ENCODE results near the gene EIF2S2.

GRCh38 chr20:34142121-34142520 is 30.1 kb upstream of the EIF2S2 start:
- no peak for TF ChIP-seq CTCF (conservative IDR thresholded peaks at IDR 0.05; ENCODE audit: low read depth in 2 of 2)
- TF ChIP-seq POLR2AphosphoS5 (IDR thresholded peaks at IDR 0.05; ENCODE audit: low read depth) = no peak
- TF ChIP-seq EZH2phosphoT487 (IDR thresholded peaks at IDR 0.05; ENCODE audit: unreplicated experiment) = no peak
- TF ChIP-seq JUNB (IDR thresholded peaks at IDR 0.05; ENCODE audit: unreplicated experiment) = no peak
- TF ChIP-seq CREB1 (CRISPR knock-in tag; IDR thresholded peaks at IDR 0.05; ENCODE audit: low read depth) = no peak
- TF ChIP-seq EZH2 (IDR thresholded peaks at IDR 0.05; ENCODE audit: low read depth, unreplicated experiment) = no peak
- no peak for TF ChIP-seq NANOG (IDR thresholded peaks at IDR 0.05; ENCODE audit: borderline replicate concordance)
- TF ChIP-seq ZNF114 (CRISPR knock-in tag; IDR thresholded peaks at IDR 0.05) = no peak
